IMR-90 (cell line): ENCODE data around the gene FBXO33. TPM values are rescaled to one million over a fixed set of nuclear protein-coding genes. Genes with fewer than 3 reads are reported as not detected.

Source experiments
- ATAC-seq: fragments of 200-7000 bp; cut with Tn5 transposase; 2 replicates; pipeline ENCODE4 v1.9.1; 2020; ENCODE audit warnings: low read depth, mild to moderate bottlenecking, moderate library complexity
- BruUV-seq: library from RNA; stranded (reverse); fragments of 400-500 nt; replicated peaks from 2 replicates; lab custom pipeline; 2021; lab: Mats Ljungman, UMichigan
- CTCF ChIA-PET: fragments of 300-600 bp; formaldehyde crosslinking; extraction: SDS; loops from one replicate; lab custom pipeline; 2021; ENCODE audit warnings: antibody characterized with exemption; lab: Yijun Ruan, JAX
- POLR2A ChIA-PET: fragments of 300-600 bp; sonication (Branson Sonifier 250); formaldehyde crosslinking; loops from one replicate; lab custom pipeline; 2022; ENCODE audit warnings: antibody characterized with exemption; ENCODE audit not compliant: unreplicated experiment; lab: Charles Lee
- DNase-seq: peaks from one replicate; pipeline ENCODE4 v3.0.0; 2013
- H2AFZ ChIP-seq: replicated peaks from 2 replicates; pipeline ENCODE3; 2013; ENCODE audit warnings: low read length, mild to moderate bottlenecking; ENCODE audit not compliant: poor library complexity
- H2AK5ac ChIP-seq: 2 replicates; pipeline ENCODE4 v1.6.1; 2013; ENCODE audit warnings: low read depth, low read length, inconsistent platforms
- H2AK9ac ChIP-seq: replicated peaks from 2 replicates; pipeline ENCODE3; 2013; ENCODE audit warnings: mild to moderate bottlenecking, low read depth, low read length, moderate library complexity; ENCODE audit not compliant: poor library complexity
- H2BK120ac ChIP-seq: 2 replicates; pipeline ENCODE4 v1.6.1; 2013; ENCODE audit warnings: low read depth, low read length, inconsistent platforms
- H2BK15ac ChIP-seq: 3 replicates; pipeline ENCODE4 v1.6.1; 2013; ENCODE audit warnings: low read depth, low read length, inconsistent platforms
- H2BK20ac ChIP-seq: 2 replicates; pipeline ENCODE4 v1.6.1; 2013; ENCODE audit warnings: low read depth, mild to moderate bottlenecking, inconsistent platforms, low read length, moderate library complexity
- H2BK5ac ChIP-seq: 2 replicates; pipeline ENCODE4 v1.6.1; 2013; ENCODE audit warnings: mild to moderate bottlenecking, low read depth, low read length, inconsistent platforms; ENCODE audit not compliant: poor library complexity, severe bottlenecking
- H3K14ac ChIP-seq: replicated peaks from 2 replicates; pipeline ENCODE4 v1.6.1; 2013; ENCODE audit warnings: low read depth, low read length, inconsistent platforms
- H3K18ac ChIP-seq: 2 replicates; pipeline ENCODE4 v1.6.1; 2013; ENCODE audit warnings: low read depth, low read length, control low read depth
- H3K23ac ChIP-seq: 2 replicates; pipeline ENCODE4 v1.6.1; 2013; ENCODE audit warnings: low read depth, low read length, inconsistent platforms
- H3K27ac ChIP-seq: 2 replicates; pipeline ENCODE4 v1.5.1; 2013; ENCODE audit warnings: mild to moderate bottlenecking, control low read depth, low read length; ENCODE audit not compliant: insufficient read depth
- H3K27me3 ChIP-seq: 2 replicates; pipeline ENCODE4 v1.6.1; 2013; ENCODE audit warnings: low read length; ENCODE audit not compliant: control insufficient read depth, insufficient read depth
- H3K36me3 ChIP-seq: 2 replicates; pipeline ENCODE4 v1.6.1; 2013; ENCODE audit warnings: low read length, mixed read lengths; ENCODE audit not compliant: control insufficient read depth, insufficient read depth
- H3K4ac ChIP-seq: 2 replicates; pipeline ENCODE4 v1.6.1; 2013; ENCODE audit warnings: low read depth, low read length, inconsistent platforms
- H3K4me1 ChIP-seq: 2 replicates; pipeline ENCODE4 v1.6.1; 2013; ENCODE audit warnings: low read length, mixed read lengths; ENCODE audit not compliant: control insufficient read depth, insufficient read depth
- H3K4me2 ChIP-seq: 2 replicates; pipeline ENCODE4 v1.6.1; 2013; ENCODE audit warnings: low read depth, mild to moderate bottlenecking, control low read depth, low read length, moderate library complexity
- H3K4me3 ChIP-seq: 2 replicates; pipeline ENCODE4 v1.5.1; 2013; ENCODE audit warnings: low read depth, mild to moderate bottlenecking, control low read depth, low read length, moderate library complexity; ENCODE audit not compliant: insufficient read depth
- H3K56ac ChIP-seq: 2 replicates; pipeline ENCODE4 v1.6.1; 2013; ENCODE audit warnings: low read length, inconsistent platforms; ENCODE audit not compliant: insufficient read depth; ENCODE audit errors: extremely low read depth
- H3K79me1 ChIP-seq, 2 experiments: 2 replicates each; pipeline ENCODE4 v1.6.1; 2013; ENCODE audit warnings: low read length in 2 of 2, inconsistent platforms in 1 of 2, low read depth in 1 of 2
- H3K9ac ChIP-seq: 2 replicates; pipeline ENCODE4 v1.6.1; 2013; ENCODE audit warnings: low read depth, low read length, control low read depth
- H3K9me1 ChIP-seq: 2 replicates; pipeline ENCODE4 v1.6.1; 2013; ENCODE audit warnings: low read length, inconsistent platforms; ENCODE audit not compliant: insufficient read depth
- H3K9me3 ChIP-seq: 2 replicates; pipeline ENCODE4 v1.6.1; 2013; ENCODE audit warnings: low read length; ENCODE audit not compliant: control insufficient read depth, insufficient read depth
- H4K20me1 ChIP-seq: 2 replicates; pipeline ENCODE4 v1.6.1; 2013; ENCODE audit warnings: low read length, inconsistent platforms; ENCODE audit not compliant: insufficient read depth
- H4K5ac ChIP-seq: 2 replicates; pipeline ENCODE4 v1.6.1; 2013; ENCODE audit warnings: mild to moderate bottlenecking, low read depth, low read length, control low read depth
- H4K8ac ChIP-seq, 2 experiments: 2 replicates each; pipeline ENCODE4 v1.6.1; 2013; ENCODE audit warnings: low read depth in 2 of 2, low read length in 2 of 2, control low read depth in 1 of 2, inconsistent platforms in 1 of 2
- H4K91ac ChIP-seq: 2 replicates; pipeline ENCODE4 v1.6.1; 2013; ENCODE audit warnings: low read depth, low read length, inconsistent platforms; ENCODE audit not compliant: insufficient read depth
- CTCF ChIP-seq: conservative IDR thresholded peaks from 2 replicates; pipeline ENCODE4 v1.5.1; 2012; ENCODE audit warnings: mild to moderate bottlenecking, low read depth, low read length, improper control_type of control experiment
- FOS ChIP-seq: fragments of 150-350 bp; IDR thresholded peaks from 2 replicates; pipeline ENCODE4 v1.6.1; 2016; ENCODE audit warnings: low read depth, low read length
- MAZ ChIP-seq: IDR thresholded peaks from 2 replicates; pipeline ENCODE4 v1.6.1; 2012; ENCODE audit warnings: low read depth, mild to moderate bottlenecking, low read length, improper control_type of control experiment, moderate library complexity, borderline replicate concordance
- POLR2A ChIP-seq: IDR thresholded peaks from 2 replicates; pipeline ENCODE4 v1.6.1; 2012; ENCODE audit warnings: mild to moderate bottlenecking, low read depth, low read length
- RFX5 ChIP-seq: IDR thresholded peaks from 2 replicates; pipeline ENCODE4 v1.8.0; 2012; ENCODE audit warnings: low read depth, mild to moderate bottlenecking, low read length, moderate library complexity
- WGBS, 2 experiments: methylation state at CpG; one replicate each; pipeline versions ENCODE4 v1.1.5 to v1.1.7; 2013; ENCODE audit warnings: missing lambda C conversion rate in 2 of 2; ENCODE audit not compliant: insufficient read length in 1 of 2; ENCODE audit errors: extremely low coverage in 2 of 2; 5-methylcytosine and 5-hydroxymethylcytosine counted together
- dilution Hi-C: fragments of 300-500 bp; cut with HindIII; formaldehyde crosslinking; loops from one replicate; pipeline ENCODE4 v1.14.3; 2018; ENCODE audit warnings: low sequenced_read_pairs; ENCODE audit not compliant: unreplicated experiment
- in situ Hi-C: fragments of 300-500 bp; cut with MboI; formaldehyde crosslinking; loops from 3 replicates; pipeline ENCODE4 v1.14.3; 2019; ENCODE audit warnings: low sequenced_read_pairs, inconsistent platforms, mixed read lengths
- intact Hi-C: fragments of 100-400 bp; cut with micrococcal nuclease; formaldehyde crosslinking; loops from 2 replicates; pipeline ENCODE4 v1.10.0; 2022
- polyA plus RNA-seq, 3 experiments: library from polyadenylated mRNA; depleted of rRNA; stranded (reverse); fragments of >200 nt; gene quantifications; 2 replicates each; pipeline ENCODE4 v1.2.3, GENCODE V29; 2012; ENCODE audit warnings: low replicate concordance in 1 of 3
- total RNA-seq: library from RNA; depleted of rRNA; stranded (reverse); fragments of >200 nt; gene quantifications from 2 replicates; pipeline ENCODE4 v1.2.3, GENCODE V29; 2012

Gene FBXO33
- total and polyA plus RNA-seq, 2 of the 4 experiments (the other 2 are of a cell fraction): 7.6 to 10.0 TPM

GRCh38 chr14:39432179-39432618, at the start of gene FBXO33 (continued):
- no peak for TF ChIP-seq CTCF
- peak; percentile 70; the same call in 1 of the 2 replicates for TF ChIP-seq MAZ

DNA sequence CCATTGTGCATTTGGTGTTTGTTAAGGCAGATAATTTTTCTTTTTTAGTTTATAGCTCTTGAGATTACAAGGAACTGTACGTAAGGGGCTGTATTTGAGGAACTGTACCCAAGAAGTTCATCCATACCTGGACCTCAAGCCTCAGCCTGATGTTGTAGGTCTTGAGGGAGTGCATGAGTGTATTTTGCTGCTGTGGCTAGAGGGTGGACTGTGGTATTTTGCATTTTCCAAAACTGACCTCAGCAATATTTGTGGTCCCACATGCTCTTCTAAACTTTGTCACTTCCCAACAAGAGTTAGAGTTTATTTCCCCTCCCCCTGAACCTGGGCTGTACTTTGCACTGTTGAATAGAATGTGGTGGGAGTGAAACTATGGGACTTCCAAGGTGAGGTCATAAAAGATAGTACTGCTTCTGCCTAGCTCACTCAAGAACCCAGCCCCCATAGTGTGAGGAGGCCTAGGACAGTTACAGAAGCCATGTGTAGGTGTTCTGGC, 42.2 kb upstream of the FBXO33 start:
- Histone ChIP-seq H3K36me3 (no peaks in the 10 kb centered on the region), H4K5ac (no peak overlapping the region), H3K9me3 (no peaks in the 10 kb centered on the region), H3K4ac (no peak overlapping the region), H2AFZ (no peak overlapping the region), H3K14ac (no peak overlapping the region), H3K18ac (no peak overlapping the region), H4K8ac (no peak overlapping the region), H2AK9ac (no peak overlapping the region), H2BK120ac (no peak overlapping the region), H3K79me1 (no peaks in the 10 kb centered on the region), H3K23ac (no peak overlapping the region), H4K91ac (no peak overlapping the region), H3K27ac (no peak overlapping the region), H3K4me1 (no peaks in the 10 kb centered on the region), H3K27me3 (no peaks in the 10 kb centered on the region), H2BK15ac (no peak overlapping the region), H2AK5ac (no peak overlapping the region), H2BK20ac (no peak overlapping the region), H3K4me3 (no peak overlapping the region), H3K56ac (no peak overlapping the region), H2BK5ac (no peak overlapping the region), H3K4me2 (no peak overlapping the region), H3K9me1 (no peaks in the 10 kb centered on the region), H3K9ac (no peak overlapping the region), H4K20me1 (no peaks in the 10 kb centered on the region)
- DNase-seq: no peak
- TF ChIP-seq FOS (no peak), CTCF (no peak), RFX5 (no peak), MAZ (no peak), POLR2A (no peak)
- POLR2A ChIA-PET: no interaction called here
- dilution Hi-C loops: no loop called here
- no CpG with 5 or more reads among the region's 1 CpG for WGBS, 2 experiments
- BruUV-seq: no TSS peak
- in situ Hi-C loops: no loop called here
- ATAC-seq: no peak
- CTCF ChIA-PET: no interaction called here
- intact Hi-C loops: no loop called here
